ENCODE data around the gene PACS1.

PACS1 gene

DNA sequence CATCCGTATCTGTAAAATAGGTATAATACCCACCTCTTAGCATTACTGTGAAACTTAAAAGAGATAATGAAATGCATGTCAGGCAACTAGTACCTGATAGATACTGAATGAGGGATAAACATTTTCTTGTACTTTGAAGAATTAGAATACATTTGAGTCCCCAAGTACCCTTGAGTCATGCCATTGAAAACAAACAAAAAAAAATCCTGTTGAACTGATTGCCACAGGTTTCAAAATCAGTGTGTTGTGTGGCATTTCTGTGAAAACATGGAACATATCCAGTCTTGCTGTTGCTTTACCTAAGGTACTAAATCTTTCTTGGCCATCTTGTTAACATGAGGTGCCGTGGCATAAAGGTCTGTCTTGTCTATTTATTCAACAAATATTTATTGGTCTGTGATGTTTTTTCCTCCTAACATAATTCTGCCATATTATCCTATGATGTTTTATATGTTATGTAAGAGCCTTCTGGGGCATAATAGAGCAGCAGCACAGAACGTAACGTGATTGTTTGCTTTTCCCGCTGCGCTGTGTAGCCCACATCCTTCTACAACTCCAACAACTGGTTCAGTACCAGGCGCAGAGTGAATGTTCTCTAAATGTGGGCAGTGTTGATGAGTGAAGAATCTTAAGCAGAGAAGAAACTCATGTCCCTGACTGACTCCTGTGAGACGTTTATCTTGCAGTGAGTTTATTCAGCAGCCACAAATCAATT is 119.1 kb downstream of the PACS1 start:
- no peak for DNase-seq

DNA sequence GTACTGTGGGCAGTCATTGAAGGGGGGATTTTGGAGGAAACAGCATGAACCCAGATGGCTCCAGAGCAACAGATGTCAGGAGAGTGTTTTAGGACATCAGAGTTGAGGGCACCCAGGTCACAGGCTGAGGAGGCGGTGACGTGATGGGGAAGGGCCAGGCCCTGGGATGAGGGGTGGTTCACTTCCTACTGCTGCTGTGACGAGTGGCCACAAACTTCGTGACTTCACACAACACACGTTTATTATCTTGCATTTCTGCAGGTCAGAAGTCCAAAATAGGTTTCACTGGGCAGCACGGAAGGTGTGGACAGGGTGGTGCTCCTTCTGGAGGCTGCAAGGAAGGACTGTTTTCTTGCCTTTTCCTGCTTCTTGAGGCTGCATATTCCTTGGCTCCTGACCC is 120.7 kb downstream of the PACS1 start:
- DNase-seq: no peak

DNA sequence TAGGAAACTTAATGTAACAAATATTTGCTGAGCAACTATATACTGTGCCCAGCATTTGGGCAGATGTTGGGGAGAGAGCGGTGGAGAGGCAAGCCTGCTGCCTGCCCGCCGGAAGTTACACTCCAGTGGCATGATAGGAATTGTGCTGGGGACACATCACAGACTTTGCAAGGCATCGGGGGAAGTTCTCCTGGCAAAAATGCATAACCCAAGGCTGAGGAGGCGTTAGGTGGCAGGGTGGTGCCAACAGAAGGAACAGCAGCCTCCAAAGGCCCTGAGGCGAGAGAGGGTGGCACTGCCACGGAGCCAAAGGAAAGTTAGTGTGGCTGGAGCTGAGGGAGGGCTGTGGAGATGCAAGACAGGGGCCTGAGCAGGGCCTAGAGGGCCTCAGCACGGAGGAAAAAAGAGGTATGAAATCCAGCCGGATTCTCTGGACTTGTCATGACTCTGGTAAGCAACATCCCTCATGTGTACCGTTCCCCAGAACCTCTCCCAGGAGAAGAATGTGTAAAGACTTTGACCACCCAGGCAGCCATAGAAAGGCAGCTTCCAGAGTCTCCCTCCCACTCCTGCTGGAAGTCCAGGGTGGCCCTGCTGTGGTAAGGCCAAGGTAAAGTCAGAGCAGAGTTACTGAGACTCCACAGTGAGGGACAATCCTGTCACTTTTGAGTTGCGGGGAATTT is 122.2 kb downstream of the PACS1 start:
- no peak for DNase-seq

DNA sequence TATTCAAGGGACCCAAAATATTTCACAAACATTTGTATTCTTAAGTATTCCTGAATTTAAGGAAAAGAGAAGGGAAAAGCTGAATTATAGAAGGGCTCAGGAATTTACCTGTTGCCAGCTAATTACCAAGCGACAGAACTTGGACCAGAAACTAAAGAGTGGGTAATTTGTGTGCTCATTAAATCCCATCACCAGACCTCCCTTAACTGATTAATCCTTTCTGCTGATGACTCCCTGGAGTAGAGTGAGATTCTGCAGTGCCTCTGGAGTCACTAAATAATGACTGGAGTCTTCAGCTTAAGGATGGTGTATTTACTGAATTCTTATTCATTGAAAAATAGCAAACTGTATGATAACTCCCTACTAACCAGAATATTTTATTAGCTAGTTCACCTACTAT is 124.3 kb downstream of the PACS1 start:
- no peak for DNase-seq

DNA sequence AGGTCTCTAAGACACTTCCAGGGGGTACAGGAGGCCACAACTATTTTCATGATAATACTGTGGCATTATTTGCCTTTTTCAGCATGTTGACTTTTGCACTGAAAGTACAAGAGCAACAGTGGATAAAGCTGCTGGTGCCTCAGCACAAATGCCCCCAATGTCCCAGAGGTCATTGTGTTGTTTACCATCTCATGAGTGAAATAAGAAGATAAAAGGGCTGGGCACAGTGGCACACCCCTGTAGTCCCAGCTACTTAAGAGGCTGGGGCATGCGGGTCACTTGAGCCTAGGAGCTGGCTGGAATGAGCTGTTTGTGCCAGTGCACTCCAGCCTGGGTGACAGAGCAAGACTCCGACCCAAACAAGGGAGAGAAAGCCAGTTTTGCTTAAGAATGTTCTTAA is 125.8 kb downstream of the PACS1 start:
- no peak for DNase-seq

DNA sequence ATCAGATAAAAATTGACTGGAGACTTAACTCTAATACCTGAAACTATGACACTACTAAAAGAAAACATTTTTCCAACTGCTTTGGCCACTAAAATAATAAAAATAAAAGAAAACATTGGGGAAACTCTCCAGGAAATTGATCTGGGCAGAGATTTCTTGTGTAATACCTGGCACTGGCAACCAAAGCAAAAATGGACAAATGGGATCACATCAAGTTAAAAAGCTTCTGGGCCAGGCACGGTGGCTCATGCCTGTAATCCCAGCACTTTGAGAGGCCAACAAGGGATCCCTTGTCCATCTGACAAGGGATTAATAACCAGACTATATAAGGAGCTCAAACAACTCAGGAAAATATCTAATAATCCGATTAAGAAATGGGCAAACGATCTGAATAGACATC is 133.8 kb downstream of the PACS1 start:
- DNase-seq: no peak

DNA sequence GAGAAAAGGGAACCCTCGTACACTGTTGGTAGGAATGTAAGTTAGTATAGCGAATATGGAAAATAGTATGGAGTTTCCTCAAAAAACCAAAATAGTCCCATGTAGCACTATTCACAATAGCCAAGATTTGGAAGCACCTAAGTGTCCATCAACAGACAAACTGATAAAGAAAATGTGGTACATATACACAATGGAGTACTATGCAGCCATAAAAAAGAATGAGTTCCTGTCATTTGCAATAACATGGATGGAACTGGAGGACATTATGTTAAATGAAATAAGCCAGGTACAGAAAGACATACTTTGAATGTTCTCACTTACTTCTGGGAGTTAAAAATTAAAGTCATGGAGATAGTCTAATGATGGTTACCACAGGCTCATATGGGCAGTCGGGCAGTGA is 134.3 kb downstream of the PACS1 start:
- DNase-seq: no peak

DNA sequence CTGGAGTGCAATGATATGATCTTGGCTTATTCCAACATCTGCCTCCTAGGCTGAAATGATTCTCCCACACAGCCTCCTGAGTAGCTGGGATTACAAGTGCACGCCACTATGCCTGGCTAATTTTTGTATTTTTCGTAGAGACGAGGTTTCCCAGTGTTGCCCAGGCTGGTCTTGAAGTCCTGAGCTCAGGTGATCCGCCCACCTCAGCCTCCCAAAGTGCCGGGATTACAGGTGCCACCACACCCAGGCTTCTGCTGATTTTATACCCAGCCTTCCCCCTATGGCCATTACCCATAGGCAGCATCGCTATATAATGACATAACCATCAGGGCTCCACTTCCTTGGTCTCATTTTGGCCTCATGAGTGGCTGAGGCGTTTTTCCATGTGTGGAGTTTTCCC is 137.7 kb downstream of the PACS1 start:
- no peak for DNase-seq

DNA sequence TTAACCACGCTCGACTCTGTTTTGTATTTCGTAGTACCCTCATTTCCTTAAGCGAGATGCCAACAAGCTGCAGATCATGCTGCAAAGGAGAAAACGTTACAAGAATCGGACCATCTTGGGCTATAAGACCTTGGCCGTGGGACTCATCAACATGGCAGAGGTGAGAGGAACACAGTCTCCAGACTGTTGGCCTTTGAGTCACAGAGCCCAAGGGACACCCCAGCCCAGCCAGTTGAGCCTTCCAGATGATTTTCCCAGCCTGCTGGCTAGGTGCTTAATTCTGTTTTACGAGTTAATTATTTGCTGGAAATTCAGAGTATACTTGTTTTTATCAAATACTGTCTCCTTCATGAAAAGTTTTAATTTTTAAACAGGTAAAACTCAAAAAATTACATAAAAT is 141.0 kb downstream of the PACS1 start:
- no peak for DNase-seq

DNA sequence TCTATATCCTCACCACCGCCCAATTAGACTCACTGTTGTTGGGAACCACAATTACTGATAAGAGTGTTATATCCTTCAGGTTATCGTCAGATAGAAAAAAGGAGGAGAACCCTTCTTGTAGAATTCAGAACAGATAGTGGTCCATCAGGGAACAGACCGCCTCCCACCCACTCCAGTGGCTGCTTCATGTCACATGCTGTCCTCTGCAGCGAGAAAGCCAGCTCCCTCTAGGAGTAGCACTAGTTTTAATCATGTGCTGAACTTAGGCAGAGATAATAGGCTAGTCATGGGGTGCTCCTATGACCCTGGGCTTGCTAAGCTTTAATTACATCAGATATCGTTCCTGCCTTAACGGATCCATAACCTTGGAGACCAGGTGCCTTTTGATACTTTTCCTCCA is 146.8 kb downstream of the PACS1 start:
- DNase-seq: no peak

DNA sequence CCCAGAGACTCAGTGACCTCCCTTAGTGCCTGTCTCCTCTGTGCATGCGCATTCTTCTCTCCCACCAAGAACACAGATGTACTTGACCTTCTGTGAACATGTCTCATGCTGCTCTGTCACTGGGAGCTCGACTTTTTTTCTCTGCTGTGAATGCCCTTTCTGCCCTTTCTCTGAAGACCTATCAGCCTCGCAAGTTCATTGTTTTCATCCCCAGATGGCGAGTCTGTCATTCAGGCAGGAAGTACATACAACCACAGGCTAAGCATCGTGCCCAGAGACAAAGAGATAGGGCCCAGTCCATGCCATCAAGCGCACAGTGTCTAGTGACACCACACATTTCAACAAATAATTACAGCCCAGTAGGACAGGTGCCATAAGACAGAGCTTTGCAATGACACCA is 148.0 kb downstream of the PACS1 start:
- DNase-seq: no peak

DNA sequence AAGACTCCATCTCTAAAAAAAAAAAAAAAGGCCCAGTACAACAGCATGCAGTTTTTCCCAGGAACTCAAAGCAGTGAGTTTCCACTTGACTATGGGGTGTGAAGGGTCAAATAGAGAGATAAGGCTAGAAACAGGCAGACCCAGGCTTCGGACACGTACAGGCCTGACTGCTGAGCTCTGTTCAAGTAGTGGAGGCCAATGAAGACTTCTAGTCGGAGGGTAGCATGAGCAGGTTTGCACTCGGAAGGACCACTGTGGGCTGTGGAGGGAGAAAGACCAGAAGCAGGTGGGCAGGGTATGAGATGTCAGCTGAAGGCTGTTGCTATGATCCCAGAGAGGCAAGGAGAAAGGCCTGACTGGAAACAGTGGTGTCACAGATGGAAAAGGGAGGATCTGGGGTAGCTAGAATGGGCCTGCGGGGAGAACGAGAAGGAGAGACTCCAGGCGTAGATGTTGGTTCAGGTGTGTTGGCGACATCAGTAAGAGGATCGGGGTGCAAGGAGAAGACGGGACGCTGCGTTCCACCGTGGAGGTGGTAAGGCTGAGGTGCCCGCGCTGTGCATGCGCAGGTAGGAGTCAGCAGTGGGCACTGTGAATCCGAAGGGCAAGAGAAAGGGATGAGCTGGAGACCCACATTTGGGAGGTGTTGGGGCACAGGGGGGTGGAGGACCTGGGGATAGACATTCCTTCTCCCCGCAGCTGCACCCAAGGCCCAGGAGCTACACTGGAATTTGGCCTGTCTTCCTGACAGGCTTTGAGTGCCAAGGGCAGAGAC is 149.0 kb downstream of the PACS1 start:
- DNase-seq: no peak

DNA sequence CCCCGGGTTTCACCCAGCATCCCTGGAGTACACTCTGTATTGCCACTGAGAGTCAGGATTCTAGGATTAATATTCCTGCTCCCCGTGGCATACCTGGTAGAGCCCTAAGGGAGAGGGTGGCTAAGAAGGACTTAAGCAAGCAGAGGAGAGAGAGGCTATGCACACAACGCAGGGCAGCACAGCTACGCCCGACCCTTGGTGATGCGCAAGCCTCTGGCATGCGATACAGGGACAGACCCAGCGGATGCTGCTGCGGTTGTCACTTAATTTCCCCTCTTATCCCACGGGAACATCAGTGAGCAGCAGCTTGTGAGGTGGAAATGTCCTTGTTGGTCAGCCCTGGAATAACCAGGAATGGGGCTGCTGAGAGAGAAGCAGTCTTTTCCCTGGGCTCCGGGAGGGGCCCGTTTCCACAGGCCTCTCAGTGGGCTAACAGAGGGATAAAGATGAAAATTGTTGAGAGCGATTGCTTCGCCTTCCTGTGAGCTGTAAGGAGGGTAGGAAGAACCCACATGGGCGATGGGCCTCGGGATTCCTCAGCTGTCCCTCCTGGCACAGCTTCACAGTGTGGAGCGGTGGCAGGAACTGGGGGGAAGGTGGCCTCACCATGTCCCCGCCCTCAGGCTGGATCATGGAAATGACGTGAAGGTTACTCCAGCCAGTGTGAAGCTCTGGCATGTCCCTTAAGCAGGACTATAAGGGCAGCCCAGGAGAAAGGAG is 149.9 kb downstream of the PACS1 start:
- no peak for DNase-seq

DNA sequence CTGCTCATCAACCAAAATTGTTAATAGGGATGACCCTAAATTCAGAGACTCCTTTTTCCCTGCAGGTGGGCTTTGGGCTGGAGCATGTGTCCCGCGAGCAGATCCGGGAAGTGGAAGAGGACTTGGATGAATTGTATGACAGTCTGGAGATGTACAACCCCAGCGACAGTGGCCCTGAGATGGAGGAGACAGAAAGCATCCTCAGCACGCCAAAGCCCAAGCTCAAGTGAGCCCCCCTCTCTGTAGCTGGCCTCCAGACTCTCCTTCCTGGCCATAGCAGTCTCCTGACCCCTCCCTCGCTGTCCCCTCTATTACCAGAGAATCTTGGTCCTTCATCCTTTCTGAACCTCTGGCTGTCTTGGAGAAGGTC is 150.5 kb downstream of the PACS1 start:
- DNase-seq: no peak

DNA sequence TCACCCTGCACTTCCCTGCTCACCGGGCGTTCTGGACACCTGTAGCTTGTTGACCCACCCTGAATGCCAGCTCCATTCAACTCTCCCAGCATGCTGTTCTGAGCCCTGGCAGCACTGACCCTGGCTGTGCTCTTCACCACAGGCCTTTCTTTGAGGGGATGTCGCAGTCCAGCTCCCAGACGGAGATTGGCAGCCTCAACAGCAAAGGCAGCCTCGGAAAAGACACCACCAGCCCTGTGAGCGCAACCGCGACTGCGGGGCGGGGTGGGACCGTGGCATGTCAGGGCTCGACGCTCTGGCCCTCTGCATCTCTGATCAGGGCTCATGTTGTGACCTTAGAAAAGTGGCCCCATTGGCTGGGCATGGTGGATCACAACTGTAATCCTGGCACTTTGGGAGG is 150.9 kb downstream of the PACS1 start:
- DNase-seq: no peak

DNA sequence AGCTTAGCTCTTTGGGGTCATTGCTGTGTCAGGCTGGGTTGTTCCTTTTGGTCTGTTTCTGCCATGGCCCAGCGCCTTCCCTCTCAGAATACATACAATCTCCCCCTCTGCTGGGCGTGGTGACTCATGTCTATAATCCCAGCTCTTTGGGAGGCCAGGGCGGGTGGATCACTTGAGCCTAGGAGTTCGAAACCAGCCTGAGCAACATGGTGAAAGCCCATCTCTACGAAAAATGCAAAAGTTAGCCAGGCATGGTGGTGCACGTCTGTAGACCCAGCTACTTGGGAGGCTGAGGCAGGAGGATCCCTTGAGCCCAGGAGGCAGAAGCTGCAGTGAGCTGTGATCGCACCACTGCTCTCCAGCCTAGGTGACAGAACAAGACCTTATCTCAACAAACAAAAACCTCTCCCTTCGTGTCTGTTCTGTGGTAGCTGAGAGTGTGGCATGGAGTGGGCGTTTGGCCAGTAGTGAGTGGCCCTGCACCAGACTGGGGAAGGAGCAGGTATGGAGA is 151.7 kb downstream of the PACS1 start:
- peak; percentile 33 for DNase-seq

DNA sequence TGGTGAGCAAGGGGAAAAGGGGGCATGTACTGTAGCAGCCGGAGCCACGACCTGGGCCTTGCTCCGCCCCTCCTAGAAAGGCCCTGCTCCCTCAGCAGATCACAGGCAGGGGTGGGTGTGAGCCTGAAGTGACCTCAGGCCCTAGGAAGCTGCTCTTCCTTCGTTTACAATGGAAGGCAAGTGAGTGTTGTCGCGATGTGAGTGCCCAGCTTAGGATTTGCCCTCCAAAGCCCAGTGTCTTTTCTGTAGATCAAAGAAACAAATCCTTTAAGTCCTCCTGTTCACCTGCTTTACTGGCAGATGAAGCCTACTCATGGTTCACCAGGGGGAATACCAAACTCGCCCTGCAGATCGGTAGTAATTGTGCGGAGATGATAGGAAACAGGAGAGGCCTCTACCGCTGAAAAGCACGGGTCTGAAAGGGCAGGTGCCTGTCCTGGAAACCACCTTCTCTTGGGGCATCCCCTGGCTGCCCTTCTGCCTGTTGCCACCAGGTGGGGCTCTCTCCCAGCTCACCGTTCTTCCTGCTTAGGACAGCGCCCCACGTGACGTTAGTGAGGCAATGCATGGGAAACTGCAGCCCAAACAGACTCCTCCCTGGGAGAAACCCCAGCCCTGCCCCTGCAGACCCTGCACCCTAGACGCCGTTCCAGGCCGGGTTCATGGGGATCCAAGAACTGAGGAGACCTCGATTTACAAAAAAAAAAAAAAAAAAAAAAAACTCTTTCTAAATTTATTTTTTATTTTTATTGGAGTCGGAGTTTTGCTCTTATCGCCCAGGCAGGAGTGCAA is 152.5 kb downstream of the PACS1 start:
- peak; percentile 97 for DNase-seq

DNA sequence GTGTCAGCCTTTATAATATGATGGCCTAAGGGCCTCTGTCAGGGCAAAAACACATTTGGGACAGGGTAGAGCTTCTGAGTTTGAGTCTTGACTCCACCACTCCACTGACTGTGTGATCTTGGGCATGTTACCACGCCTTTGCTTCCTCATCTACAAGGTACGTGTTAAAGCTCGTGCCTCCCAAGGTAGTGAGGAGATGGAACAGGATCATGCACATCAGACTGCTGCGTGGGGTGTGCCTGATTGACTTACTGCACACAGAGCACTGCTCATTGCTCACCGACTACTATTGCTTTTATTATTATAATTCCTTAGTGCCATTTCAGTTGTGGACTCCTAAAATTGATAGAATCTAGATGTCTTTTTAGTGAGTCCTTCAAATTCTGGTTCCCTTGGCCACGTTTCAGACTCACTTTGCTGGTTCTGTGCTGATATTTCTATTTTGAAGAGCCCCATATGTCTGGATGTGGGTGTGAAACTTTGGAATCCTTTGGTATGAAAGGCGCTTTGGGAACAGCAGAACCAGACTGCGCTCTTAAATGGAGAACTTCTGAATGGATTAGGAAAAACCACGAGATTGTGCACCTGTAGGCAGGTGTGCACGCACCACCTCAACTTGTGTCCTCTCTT is 154.3 kb downstream of the PACS1 start:
- DNase-seq: no peak

DNA sequence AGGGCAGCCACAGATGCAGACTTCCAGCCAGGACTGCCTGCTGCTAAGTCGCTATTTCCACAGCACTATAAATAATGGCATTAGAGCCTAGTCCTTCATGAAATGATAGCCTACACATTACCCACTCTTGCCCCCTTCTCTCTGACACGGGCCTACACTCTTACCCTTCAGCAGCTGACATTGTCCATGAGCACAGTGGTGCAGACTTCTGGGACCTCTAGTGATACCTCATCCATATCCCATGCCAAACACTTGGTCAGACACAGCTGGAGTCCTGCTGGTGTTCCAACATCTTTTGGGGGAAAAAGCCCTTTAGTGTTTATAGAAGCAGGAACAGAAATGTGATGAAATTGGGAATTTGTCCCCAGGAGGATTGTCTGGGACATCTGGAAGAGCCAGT is 155.0 kb downstream of the PACS1 start:
- no peak for DNase-seq

DNA sequence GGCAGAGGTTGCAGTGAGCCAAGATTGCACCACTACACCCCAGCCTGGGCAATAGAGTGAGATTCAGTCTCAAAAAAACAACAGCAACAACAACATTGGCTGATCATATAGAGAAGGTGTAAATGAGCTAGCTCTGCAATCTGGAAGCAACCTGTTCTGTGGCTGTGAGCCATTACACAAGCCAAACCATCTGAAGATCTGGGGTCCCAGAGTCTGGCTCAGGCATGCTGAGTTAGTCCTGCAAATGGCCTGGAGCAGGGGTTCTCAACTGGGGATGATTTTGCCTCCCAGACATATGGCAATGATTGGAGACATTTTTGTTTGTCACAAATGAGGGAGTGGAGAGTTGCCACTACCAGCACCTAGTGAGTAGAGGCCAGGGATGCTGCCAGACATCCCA is 156.0 kb downstream of the PACS1 start:
- DNase-seq: no peak

DNA sequence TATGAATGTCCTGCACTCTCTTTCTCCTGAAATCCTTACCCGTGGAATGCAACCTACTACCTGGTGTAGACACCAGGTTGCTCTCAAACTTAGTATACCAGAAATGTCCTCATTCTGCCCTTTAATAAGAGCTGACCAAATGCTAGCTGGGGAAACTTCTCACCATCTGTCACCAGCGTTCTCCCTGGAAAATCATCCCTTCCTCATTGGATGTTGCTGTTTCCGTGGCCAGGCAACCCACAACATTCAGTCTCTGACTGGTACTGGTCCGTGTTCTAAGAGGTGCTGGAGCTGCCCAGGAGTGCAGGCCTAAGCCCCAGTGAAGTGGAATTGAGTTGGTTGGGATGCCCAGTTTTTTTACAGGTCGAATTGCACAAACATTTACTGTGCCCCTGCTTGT is 157.6 kb downstream of the PACS1 start:
- no peak for DNase-seq

DNA sequence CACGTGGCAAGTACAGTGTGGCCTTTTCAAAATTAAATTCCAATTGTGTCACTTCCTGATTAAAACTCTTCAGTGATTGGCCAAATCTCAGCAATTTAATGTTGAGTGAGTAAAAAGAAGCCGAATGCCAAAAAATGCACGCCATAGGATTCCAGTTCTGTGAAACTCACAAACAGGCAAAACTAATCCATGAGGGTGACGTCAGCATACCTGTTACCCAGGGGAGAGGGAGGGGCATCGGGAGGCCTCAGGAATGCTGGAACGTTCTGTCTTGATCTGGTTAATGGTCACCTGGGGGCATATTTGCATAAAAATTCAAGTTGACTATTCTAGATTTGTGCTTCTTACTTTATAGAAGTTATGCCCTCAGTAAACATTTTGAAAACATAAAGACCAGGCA is 158.4 kb downstream of the PACS1 start:
- no peak for DNase-seq

All from DMS53 (cell line).